Urothelium cell line (cell line): ENCODE results near the gene FETUB.

ENCODE experiments used
- DNase-seq: peaks from one replicate; pipeline ENCODE4 v3.0.0; 2011; ENCODE audit warnings: low spot score, mixed read lengths
- FAIRE-seq: peaks from 2 replicates; lab custom pipeline; 2011; peaks lifted over from hg19 to GRCh38; lab: Jason Lieb, UNC

FETUB gene

GRCh38 chr3:186639778-186640472 is at the start of gene FETUB:
Gene FETUB (plus strand): TSS chr3:186640399. CDS start chr3:186640461, 62 bp downstream.
- DNase-seq (no peak), FAIRE-seq (no peak)

- DNase-seq (no peak), FAIRE-seq (no peak)
Measured at GRCh38 chr3:186590580-186591295, 49.5 kb upstream of the FETUB start.

- no peak for FAIRE-seq
Measured at GRCh38 chr3:186592682-186593081, 47.5 kb upstream of the FETUB start.

GRCh38 chr3:186593862-186594261 is 46.3 kb upstream of the FETUB start:
- DNase-seq (no peak), FAIRE-seq (no peak)

More at GRCh38 chr3:186592682-186593081, 47.5 kb upstream of the FETUB start:
- DNase-seq, result no peak

- no peak for DNase-seq
- FAIRE-seq, result no peak
Measured at GRCh38 chr3:186594591-186595113, 45.5 kb upstream of the FETUB start.

- DNase-seq (no peak), FAIRE-seq (no peak)
Measured at GRCh38 chr3:186596568-186597287, 43.5 kb upstream of the FETUB start.

GRCh38 chr3:186598108-186598784 is 42.0 kb upstream of the FETUB start:
- FAIRE-seq, result peak; percentile 86
- peak; percentile 77 for DNase-seq

- FAIRE-seq (no peak), DNase-seq (no peak)
Measured at GRCh38 chr3:186598794-186599141, 41.4 kb upstream of the FETUB start.

GRCh38 chr3:186599142-186599784 is 40.9 kb upstream of the FETUB start:
- FAIRE-seq (no peak), DNase-seq (no peak)

- no peak for FAIRE-seq
- no peak for DNase-seq
Measured at GRCh38 chr3:186599785-186600166, 40.4 kb upstream of the FETUB start.

GRCh38 chr3:186600896-186601295 is 39.3 kb upstream of the FETUB start:
- FAIRE-seq, result no peak
- no peak for DNase-seq

GRCh38 chr3:186603159-186603558 is 37.0 kb upstream of the FETUB start:
- FAIRE-seq (no peak), DNase-seq (no peak)

GRCh38 chr3:186605078-186605477 is 35.1 kb upstream of the FETUB start:
- DNase-seq, result no peak

GRCh38 chr3:186605561-186606545 is 34.3 kb upstream of the FETUB start:
- DNase-seq, result no peak
- no peak for FAIRE-seq

More at GRCh38 chr3:186605078-186605477, 35.1 kb upstream of the FETUB start:
- FAIRE-seq, result no peak

- FAIRE-seq (no peak), DNase-seq (no peak)
Measured at GRCh38 chr3:186608624-186609215, 31.5 kb upstream of the FETUB start.

- DNase-seq (no peak), FAIRE-seq (no peak)
Measured at GRCh38 chr3:186609247-186609868, 30.8 kb upstream of the FETUB start.

GRCh38 chr3:186612065-186612464 is 28.1 kb upstream of the FETUB start:
- DNase-seq (no peak), FAIRE-seq (no peak)
